Stimulated activated CD8-positive, alpha-beta memory T cell treated with anti-CD3 and anti-CD28 coated beads, Interleukin-4, amount 100 ng/mL, for 4 hours (primary cell): ENCODE results near the gene SLAMF8.

Experiments
- DNase-seq, 2 donors: peaks; one replicate each; pipeline ENCODE4 v3.0.0-alpha.2; 2020; ENCODE audit warnings: low read depth in 2 of 2, low spot score in 1 of 2

Gene SLAMF8

DNA sequence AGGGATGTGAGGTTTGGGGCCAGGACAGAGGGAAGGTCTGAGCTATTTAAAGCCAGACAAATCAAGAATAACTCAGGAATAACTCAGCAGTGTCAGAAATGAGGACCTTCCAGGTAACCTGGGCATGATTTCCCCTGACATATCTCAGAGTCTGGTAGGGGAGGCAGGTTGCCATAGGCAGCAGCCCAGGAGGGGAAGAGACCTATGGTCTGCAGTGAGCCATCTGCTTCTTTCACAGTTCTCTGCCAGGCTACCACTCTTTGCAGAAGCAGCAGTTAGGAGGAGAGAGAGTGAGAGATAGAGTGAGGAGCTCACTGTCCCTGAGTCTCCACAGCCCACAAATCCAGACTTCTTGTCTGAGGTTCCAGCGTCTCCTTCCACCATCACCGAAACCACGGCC, 42.1 kb downstream of the SLAMF8 start:
- no peak for DNase-seq

DNA sequence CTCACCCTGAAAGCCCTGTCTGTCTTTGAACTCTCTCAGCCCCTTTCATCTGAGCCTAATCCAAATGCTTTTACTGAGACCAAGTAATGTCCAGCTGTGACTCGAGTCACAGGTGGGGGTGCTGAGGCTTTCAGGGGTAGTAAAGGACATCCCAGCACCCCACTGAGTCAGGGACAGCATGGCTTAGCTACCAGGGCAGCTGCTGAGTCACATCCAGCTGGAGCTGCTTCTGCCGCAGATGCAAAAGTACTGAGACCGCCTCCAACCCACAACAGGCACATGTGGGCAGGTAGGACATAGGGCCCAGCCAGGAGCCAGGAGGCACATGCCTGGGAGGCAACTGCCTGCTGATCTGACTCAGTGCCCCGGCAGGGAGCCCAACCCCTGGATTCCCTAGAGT, 42.5 kb downstream of the SLAMF8 start:
- DNase-seq = no peak

DNA sequence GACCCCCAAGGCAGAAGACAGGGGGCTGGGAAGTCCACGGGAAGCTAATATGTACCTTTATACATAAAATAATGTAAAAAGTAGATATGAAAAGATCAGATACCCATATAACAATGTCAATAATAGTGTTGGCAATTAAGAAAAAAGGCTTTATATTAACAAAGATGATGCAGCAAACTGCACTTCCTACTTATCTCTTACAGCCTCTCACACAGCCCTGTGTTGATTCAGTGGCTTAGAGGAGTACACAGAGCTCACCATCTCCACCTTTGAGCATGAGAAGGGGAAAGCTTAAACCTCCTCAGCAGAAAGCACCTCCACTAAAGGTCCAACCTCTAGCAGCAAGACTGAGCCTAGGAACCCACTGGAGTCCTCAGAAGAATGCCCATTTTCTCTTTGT, 42.9 kb downstream of the SLAMF8 start:
- no peak for DNase-seq

DNA sequence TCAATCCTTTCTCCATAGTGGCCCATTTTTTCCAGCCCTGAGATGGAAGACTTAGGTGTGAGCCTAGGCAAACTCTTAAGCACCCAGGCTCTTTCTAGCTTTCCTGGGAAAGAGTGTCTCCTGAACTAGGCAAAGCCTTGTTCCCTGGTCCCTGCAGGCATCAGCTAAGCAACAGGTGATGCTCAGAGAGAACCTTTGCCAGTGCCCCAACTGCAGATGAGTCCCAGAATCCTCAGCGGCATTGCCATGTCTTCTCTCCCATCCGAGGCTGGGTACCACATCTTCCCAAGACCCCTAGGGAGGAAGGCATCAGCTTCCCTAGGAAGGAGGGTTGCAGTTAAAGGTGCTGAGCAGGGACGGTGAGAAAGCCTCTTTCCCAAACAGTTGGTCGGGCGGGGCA, 44.0 kb downstream of the SLAMF8 start:
- DNase-seq = no peak

DNA sequence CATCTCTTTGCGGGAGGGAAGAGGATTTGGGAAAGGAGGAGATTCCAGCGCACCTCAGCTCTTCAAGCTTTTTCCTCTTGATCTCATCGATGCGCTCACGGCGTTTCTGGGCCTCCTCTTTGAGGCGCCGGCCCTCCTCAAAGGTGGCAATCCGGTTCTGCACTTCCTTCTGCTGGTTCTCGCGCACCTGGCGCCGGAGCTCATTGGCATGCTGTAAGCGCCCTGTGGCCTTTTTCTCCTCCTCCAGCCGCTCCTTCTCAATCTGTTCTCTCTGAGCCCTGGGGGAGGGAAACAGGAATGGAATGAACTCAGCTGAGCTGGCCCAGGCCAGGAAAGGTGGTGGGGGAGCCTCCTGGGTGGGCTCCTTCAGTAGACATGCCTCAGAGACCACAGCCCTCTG, 46.2 kb downstream of the SLAMF8 start:
- no peak for DNase-seq

DNA sequence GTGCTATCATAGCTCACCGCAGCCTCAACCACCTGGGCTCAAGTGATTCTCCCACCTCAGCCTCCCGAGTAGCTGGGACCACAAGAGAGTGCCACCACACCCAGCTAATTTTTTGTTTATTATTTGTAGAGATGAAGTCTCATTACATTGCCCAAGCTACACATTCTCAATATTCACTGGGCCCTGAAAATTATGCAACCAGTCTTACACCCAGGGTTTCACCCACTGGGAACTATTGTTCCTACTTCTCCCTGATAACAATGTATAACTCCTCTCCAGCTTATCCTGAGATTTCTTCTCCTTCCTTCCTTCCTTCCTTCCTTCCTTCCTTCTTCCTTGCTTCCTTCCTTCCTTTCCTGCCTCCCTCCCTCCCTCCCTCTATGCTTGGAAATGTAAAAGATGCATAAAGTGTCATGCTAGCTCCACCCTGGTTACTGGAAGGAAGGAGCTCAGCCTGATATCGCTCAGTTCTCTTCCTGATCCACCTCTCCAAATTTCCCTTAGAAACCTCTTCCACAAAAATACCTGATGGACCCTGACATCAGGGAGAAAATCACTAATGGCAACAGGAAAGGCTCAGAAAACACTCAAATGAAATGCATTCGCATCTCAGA, 47.0 kb downstream of the SLAMF8 start:
- no peak for DNase-seq

DNA sequence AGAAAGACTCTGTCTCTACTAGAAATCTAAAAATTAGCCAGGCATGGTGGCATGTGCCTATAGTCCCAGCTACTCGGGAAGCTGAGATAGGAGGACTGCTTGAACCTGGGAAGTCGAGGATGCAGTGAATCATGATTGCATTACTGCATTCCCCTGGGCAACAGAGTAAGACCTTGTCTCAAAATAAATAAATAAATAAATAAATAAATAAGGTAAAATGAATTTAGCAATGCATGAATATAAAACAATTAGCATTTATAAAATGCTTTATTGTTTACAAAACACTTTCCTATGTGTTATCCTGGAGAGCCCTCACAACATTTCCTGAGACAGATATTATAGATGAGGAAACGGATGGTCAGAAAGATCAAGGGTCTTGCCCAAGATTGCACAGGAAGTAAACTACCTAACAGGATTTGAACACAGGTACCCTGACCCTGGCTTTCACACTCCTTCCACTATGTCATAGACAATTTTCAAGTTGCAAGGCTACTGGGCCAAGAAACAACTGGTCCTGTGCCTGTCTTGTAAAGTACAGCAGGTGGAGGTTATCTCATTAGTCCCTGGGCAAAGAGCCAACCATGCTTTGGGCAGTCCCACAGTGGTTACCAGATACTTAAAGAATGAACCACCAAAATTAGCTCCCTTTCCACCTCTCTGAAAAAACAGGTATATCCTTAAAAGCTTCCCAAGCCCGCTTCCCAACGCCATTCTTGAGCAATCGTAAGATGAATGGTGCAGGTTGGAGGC, 51.2 kb downstream of the SLAMF8 start:
- DNase-seq = no peak

DNA sequence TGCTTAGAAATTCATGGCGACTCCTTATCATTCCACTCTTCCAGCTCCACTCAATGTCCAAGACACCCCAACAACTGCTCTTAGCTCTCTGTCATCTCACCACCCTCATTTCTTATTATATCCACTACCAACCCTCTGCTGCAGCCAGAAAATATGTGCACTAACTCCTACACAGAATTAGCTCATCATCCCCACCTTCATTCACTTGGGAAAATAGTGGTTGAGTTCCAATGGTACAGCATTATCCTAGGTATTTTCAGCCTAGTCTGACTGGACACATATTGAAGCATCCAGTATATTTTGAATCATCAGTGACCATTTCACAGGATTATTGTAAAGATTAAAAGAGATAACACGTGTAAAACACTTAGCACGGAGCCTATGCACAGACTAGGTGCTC, 52.5 kb downstream of the SLAMF8 start:
- DNase-seq = no peak

DNA sequence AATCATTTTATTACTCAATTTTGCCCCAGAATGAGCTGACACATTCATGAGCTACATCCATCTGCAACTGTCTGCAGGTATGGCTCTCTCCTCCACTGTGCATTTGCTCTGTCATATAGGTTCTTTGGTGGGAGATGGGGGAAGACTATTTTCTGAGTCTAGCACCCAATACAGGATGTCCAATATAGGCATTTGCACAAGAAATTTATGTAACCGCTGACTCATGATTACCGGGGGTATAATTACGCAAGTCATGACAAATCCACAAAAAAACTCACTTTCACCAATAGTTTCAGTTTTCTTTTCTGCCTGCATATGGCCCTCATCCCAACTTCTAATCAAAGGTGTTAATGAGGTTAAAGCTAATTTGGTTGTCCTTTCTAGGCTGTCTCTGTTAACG, 53.3 kb downstream of the SLAMF8 start:
- DNase-seq = no peak

DNA sequence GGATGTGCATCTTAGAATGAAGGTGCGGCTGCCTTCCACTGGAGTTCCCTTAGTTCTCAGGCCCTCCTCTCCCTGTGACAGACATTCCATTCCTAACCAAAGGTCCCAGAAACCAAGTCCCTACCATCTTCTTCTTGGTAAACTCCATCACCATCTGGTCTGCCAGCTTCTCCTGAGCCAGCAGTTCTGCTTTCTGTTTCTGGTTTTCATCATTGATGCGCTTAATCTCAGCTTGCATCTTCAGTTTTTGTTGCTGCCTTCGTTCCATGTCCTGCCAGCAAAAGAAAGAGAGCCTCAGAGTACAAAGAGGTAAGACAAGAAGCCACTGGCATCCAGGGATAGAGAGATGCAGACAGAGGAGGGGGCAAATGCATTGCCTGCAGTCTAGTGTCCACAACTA, 53.8 kb downstream of the SLAMF8 start:
- no peak for DNase-seq

DNA sequence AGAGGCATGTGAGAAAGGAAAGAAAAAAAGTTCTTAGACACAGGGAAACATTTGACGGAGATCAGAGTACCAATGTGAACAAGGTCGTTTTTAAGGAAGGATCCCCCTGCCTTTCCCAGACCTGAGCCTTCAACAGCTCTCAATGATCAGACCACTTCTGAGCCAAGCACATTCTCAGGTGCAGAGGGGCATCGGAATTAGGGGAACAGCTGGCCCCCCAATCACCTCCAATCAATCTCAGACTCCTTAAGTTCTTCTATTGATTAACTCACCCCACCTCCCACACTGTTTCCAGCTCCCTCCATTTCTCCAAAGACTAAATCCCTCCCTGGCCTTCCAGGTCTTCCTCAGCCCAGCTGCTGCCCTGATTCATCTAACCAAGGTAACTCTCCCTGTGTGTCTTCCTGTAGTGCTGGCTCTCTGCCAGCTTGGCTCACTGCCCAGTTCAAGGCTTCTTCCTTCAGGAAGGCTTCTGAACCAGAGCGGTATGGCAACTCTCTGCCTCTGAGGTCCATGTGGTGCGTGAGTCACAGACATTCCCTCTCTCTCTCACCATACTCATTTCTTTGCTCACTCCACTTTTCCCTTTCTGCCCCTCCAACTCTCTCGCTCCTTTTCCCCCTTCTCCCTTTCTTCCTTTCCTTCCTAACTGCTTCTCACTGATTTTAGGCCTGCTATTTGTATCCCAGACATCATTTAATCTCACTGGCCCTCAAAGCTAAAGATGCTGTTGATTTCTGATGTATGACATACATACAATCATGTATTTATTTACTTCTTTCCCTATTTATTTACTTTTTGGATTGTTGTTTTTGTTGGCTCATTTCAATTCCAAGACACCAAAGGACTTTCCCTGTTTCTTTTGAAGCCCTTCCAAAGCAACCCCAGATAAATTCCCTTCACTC, 55.2 kb downstream of the SLAMF8 start:
- no peak for DNase-seq

DNA sequence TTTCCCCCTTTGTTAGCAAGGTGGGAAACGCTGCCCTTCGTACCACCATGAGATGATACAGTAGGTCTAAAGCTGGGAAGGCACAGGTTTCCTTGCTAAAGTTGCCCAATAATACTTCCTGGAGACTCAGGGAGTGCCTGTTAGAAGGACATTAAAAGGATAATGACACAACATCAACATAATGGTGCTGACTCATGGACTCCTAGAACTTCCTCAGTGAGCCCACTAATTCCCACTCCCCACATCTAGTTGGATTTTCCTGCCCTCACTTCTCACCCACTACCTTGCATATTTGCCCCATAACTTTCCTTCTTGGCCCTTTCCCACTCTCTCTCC, 55.8 kb downstream of the SLAMF8 start:
- DNase-seq = no peak

DNA sequence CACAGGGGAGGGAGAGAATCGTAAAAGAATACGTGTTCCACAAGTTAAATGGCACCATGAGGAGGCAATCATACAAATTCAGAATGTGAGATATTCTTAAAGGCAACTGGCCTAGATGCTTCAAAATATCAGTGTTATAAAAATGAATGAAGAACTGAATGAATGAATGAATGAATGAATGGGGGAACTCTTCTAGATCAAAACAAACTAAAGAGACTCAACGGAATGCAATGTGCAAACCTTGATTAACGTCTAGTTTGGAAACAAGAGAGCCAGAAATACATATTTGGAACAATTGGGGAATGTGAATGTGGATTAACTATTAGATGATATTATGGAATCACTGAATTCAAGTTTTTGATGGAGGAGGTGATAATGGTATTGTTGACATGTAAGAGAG, 56.5 kb downstream of the SLAMF8 start:
- no peak for DNase-seq

DNA sequence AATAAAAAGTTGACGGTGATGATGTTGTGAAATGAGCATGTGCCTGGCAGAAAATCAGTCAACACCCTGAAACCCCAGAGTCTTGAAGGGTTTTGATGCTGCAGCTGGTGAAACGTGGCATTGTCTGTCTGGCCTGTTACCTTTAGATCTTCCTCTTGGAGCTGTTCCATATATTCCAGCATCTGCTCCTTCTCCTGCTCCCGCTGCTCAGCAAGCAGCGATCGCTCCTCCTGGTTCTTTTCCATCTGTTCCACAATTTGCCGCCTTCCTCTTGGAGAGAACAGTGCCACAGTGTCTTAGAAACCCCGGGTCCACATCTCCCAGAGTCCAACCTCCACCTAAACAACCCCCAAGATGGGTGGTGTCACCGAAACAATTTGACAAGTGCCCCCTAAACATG, 57.6 kb downstream of the SLAMF8 start:
- DNase-seq = no peak
